ENCODE results near the gene CCDC102B. TPM values are rescaled to one million over a fixed set of nuclear protein-coding genes. Genes with fewer than 3 reads are reported as not detected.
A peak's percentile ranks its signal among the peaks of the same experiment; 100 is the strongest.

The CCDC102B gene
- total and polyA plus RNA-seq, 2 of the 8 experiments (the other 6 are each of a cell fraction or from before 2014, with no cell fraction given), result 0.80 to 1.1 TPM

DNA sequence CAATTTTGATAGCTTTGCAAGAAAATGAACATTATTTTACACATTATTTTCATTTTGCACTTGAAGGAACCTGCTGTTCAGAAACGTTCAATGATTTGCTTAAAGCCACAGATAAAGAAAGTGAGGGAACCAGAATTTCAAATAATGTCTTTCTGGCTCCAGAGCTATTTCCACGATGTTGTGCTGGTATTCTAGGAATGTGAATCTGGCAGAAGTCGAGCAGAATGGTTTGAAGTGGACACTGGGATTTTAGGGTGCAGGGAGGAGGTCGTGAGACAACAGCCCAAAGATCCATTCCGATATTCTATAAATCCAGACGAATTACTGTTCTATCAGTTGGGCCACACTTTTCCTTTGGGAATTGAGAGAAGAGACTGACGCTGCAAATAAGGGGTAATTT, 2.2 kb downstream of the CCDC102B start:
- CTCF ChIA-PET (ENCODE audit: partially characterized antibody), result no interaction called here
- FAIRE-seq (peak; percentile 36), DNase-seq (ENCODE audit: low read depth in 1 of 2, low spot score in 2 of 2) (no peak)
- Histone ChIP-seq H4K20me1 (replicated peaks in 1 of 2; ENCODE audit: control insufficient read depth in 1 of 2, insufficient read depth in 2 of 2, low read length in 2 of 2) (no peaks in the 10 kb centered on the region), H3K4ac (replicated peaks; ENCODE audit: insufficient read length, low read depth, low read length) (no peak overlapping the region), H3K9me3 (ENCODE audit: insufficient read depth in 2 of 2, low read depth in 1 of 2, low read length in 1 of 2) (no peaks in the 10 kb centered on the region), H3K9ac (replicated peaks in 1 of 4; ENCODE audit: extremely low read depth in 1 of 4, low read depth in 3 of 4, low read length in 3 of 4) (no peak overlapping the region), H3K79me1 (ENCODE audit: low read depth, low read length) (no peaks in the 10 kb centered on the region), H2BK120ac (replicated peaks; ENCODE audit: low read depth, low read length) (no peak overlapping the region), H4K8ac (ENCODE audit: extremely low read depth, insufficient read depth, low read length) (no peak overlapping the region), H3K4me2 (ENCODE audit: insufficient read depth in 1 of 2, low read depth in 2 of 2, low read length in 2 of 2) (no peak overlapping the region), H3K56ac (replicated peaks; ENCODE audit: insufficient read length, low read depth, low read length) (no peak overlapping the region), H2BK12ac (ENCODE audit: low read depth, low read length) (no peak overlapping the region), H3K79me2 (ENCODE audit: control insufficient read depth in 1 of 2, insufficient read depth in 2 of 2, low read length in 2 of 2) (no peaks in the 10 kb centered on the region), H3K23ac (ENCODE audit: insufficient read length) (no peak overlapping the region), H3K27ac (ENCODE audit: low read depth, low read length) (no peak overlapping the region), H2AK5ac (ENCODE audit: low read depth, low read length) (no peak overlapping the region), H3K23me2 (ENCODE audit: low read depth, low read length) (no peaks in the 10 kb centered on the region; the same call in 1 of the 2 replicates), H4K91ac (replicated peaks; ENCODE audit: insufficient read length, low read length) (no peak overlapping the region), H2AFZ (ENCODE audit: low read length) (no peak overlapping the region), H3K14ac (ENCODE audit: insufficient read length) (no peak overlapping the region), H2BK15ac (ENCODE audit: low read length) (no peak overlapping the region), H3K4me3 (ENCODE audit: extremely low read depth in 1 of 4, insufficient read depth in 2 of 4, low read depth in 3 of 4, low read length in 4 of 4) (no peak overlapping the region), H3K27me3 (replicated peaks in 1 of 4; ENCODE audit: control insufficient read depth in 3 of 4, extremely low read depth in 1 of 4, insufficient read depth in 3 of 4, low read length in 3 of 4) (no peaks in the 10 kb centered on the region), H2BK5ac (ENCODE audit: low read depth, low read length) (no peak overlapping the region), H2BK20ac (ENCODE audit: low read length) (no peak overlapping the region), H3K4me1 (replicated peaks in 1 of 4; ENCODE audit: control insufficient read depth in 3 of 4, insufficient read depth in 4 of 4, low read length in 3 of 4) (no peaks in the 10 kb centered on the region), H3K36me3 (ENCODE audit: control insufficient read depth in 2 of 4, insufficient read depth in 4 of 4, low read length in 3 of 4) (no peaks in the 10 kb centered on the region), H4K5ac (ENCODE audit: insufficient read length, low read depth, low read length) (no peak overlapping the region), H3K18ac (ENCODE audit: extremely low read depth, low read length) (no peak overlapping the region)
- WGBS, 2 experiments (ENCODE audit: extremely low coverage in 1 of 2, insufficient coverage in 1 of 2, insufficient read length in 1 of 2, insufficient replicate concordance in 2 of 2, low coverage in 1 of 2, low lambda C conversion rate in 2 of 2, missing lambda C conversion rate in 1 of 2), result 60% methylated on average over 7 of the region's 7 CpGs; no CpG with 5 or more reads in 1 of the 2 experiments
- peak; percentile 96 for TF ChIP-seq TEAD4 (IDR thresholded peaks at IDR 0.05; ENCODE audit: low read depth, low read length)
- no peak for TF ChIP-seq RBBP5 (IDR thresholded peaks at IDR 0.05; ENCODE audit: borderline replicate concordance, low read depth, low read length)
- TF ChIP-seq, protein P1, sequence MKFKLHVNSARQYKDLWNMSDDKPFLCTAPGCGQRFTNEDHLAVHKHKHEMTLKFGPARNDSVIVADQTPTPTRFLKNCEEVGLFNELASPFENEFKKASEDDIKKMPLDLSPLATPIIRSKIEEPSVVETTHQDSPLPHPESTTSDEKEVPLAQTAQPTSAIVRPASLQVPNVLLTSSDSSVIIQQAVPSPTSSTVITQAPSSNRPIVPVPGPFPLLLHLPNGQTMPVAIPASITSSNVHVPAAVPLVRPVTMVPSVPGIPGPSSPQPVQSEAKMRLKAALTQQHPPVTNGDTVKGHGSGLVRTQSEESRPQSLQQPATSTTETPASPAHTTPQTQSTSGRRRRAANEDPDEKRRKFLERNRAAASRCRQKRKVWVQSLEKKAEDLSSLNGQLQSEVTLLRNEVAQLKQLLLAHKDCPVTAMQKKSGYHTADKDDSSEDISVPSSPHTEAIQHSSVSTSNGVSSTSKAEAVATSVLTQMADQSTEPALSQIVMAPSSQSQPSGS (IDR thresholded peaks at IDR 0.05; ENCODE audit: low read length), result no peak
- POLR2A ChIA-PET (ENCODE audit: partially characterized antibody), result no interaction called here
